Vagina (tissue), 2 donors: ENCODE results near the gene PRMT2.

Experiments
- CTCF ChIP-seq, 3 experiments: fragments of 450-650 bp in 2 of 3; fragments of 200-600 bp in 1 of 3; sonication (generic) in 1 of 3; IDR thresholded peaks; one replicate each; pipeline ENCODE4 v1.5.1; 2017 to 2019; ENCODE audit warnings: antibody characterized with exemption in 3 of 3, mild to moderate bottlenecking in 2 of 3, moderate library complexity in 2 of 3
- POLR2A ChIP-seq, 2 donors: fragments of 450-650 bp; IDR thresholded peaks; one replicate each; pipeline ENCODE4 v1.6.1; 2017; ENCODE audit warnings: antibody characterized with exemption in 2 of 2, mild to moderate bottlenecking in 2 of 2, moderate library complexity in 2 of 2
- POLR2AphosphoS5 ChIP-seq, 2 donors: sonication (generic); formaldehyde crosslinking; IDR thresholded peaks; one replicate each; pipeline ENCODE4 v1.9.0; 2017; ENCODE audit warnings: antibody characterized with exemption in 2 of 2, mild to moderate bottlenecking in 2 of 2, low read depth in 1 of 2; ENCODE audit not compliant: insufficient read depth in 1 of 2

- TF ChIP-seq POLR2A (IDR thresholded peaks at IDR 0.05) (no peak), CTCF (IDR thresholded peaks at IDR 0.05) (no peak), POLR2AphosphoS5 (IDR thresholded peaks at IDR 0.05; ENCODE audit: insufficient read depth in 1 of 2, low read depth in 1 of 2) (no peak)
Observed at GRCh38 chr21:46616050-46616449, 19.4 kb upstream of the PRMT2 start.
